ENCODE results near the gene FGGY. TPM values are rescaled to one million over a fixed set of nuclear protein-coding genes. Genes with fewer than 3 reads are reported as not detected.

Gene FGGY
- total and polyA plus RNA-seq, 2 donors (not counting 1 experiment from before 2014, with no cell fraction given) = 6.1 to 38.5 TPM

DNA sequence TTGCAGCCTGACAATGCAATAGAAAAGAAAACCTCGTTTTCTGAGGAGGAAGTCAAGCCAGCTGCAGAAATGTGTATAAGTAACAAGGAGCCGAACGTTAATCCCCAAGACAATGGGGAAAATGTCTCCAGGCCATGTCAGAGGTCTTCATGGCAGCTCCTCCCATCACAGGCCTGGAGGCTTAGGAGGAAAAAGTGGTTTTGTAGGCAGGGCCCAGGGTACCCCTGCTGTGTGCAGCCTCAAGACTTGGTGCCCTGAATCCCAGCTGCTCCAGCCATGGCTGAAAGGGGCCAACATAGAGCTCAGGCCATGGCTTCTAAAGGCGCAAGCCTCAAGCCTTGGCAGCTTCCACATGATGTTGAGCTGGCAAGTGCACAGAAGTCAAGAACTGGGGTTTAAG lies 439.9 kb downstream of the FGGY start:
- H3K36me3 ChIP-seq (replicated peaks in 1 of 2; ENCODE audit: control extremely low read depth in 1 of 2, control insufficient read depth in 1 of 2, extremely low read depth in 1 of 2, insufficient read depth in 2 of 2, low read length in 1 of 2) = no peaks in the 10 kb centered on the region
- H2AFZ ChIP-seq (ENCODE audit: insufficient read depth, low read depth, low read length, poor library complexity, severe bottlenecking) = no peak overlapping the region
- no peak overlapping the region for H3K27ac Mint-ChIP-seq
- H3K9me3 Mint-ChIP-seq (ENCODE audit: insufficient read depth) = peaks cover 6% of the 10 kb centered on the region
- ATAC-seq (ENCODE audit: low read depth) (no peak), DNase-seq (no peak)
- WGBS (ENCODE audit: insufficient coverage) = 97% methylated on average over 4 of the region's 4 CpGs
- H3K4me1 Mint-ChIP-seq = no peaks in the 10 kb centered on the region
- no peaks in the 10 kb centered on the region for H3K27me3 ChIP-seq (replicated peaks in 1 of 4; ENCODE audit: control extremely low read depth in 1 of 4, control insufficient read depth in 3 of 4, insufficient read depth in 4 of 4, low read length in 3 of 4)
- intact Hi-C loops (cut with micrococcal nuclease) = no loop called here
- no peak overlapping the region for H3K27ac ChIP-seq (ENCODE audit: low read length in 2 of 2)
- ChIA-PET CTCF (no interaction called here), POLR2A (no interaction called here)
- H3K4me1 ChIP-seq (ENCODE audit: control insufficient read depth in 2 of 2, insufficient read depth in 2 of 2, low read length in 2 of 2) = no peaks in the 10 kb centered on the region
- peaks cover 0 to 9% (median 2%) of the 10 kb centered on the region in 3 donors for H3K9me3 ChIP-seq (ENCODE audit: control extremely low read depth in 1 of 3, control insufficient read depth in 2 of 3, insufficient read depth in 1 of 3, low read length in 2 of 3)
- H3K79me2 ChIP-seq (ENCODE audit: control insufficient read depth, insufficient read depth, low read length) = no peaks in the 10 kb centered on the region
- H4K20me1 ChIP-seq (ENCODE audit: control insufficient read depth, insufficient read depth, low read length, poor library complexity, severe bottlenecking) = no peaks in the 10 kb centered on the region
- no peak overlapping the region for H3K9ac ChIP-seq (ENCODE audit: low read length)
- no peak overlapping the region for H3K4me3 ChIP-seq (ENCODE audit: control extremely low read depth in 1 of 5, extremely low read depth in 1 of 5, insufficient read depth in 1 of 5, low read depth in 2 of 5, low read length in 4 of 5)
- TF ChIP-seq EZH2 (IDR thresholded peaks at IDR 0.05; ENCODE audit: borderline replicate concordance, insufficient read depth, low read depth, low read length, poor library complexity, severe bottlenecking) = no peak
- TF ChIP-seq, protein P1, sequence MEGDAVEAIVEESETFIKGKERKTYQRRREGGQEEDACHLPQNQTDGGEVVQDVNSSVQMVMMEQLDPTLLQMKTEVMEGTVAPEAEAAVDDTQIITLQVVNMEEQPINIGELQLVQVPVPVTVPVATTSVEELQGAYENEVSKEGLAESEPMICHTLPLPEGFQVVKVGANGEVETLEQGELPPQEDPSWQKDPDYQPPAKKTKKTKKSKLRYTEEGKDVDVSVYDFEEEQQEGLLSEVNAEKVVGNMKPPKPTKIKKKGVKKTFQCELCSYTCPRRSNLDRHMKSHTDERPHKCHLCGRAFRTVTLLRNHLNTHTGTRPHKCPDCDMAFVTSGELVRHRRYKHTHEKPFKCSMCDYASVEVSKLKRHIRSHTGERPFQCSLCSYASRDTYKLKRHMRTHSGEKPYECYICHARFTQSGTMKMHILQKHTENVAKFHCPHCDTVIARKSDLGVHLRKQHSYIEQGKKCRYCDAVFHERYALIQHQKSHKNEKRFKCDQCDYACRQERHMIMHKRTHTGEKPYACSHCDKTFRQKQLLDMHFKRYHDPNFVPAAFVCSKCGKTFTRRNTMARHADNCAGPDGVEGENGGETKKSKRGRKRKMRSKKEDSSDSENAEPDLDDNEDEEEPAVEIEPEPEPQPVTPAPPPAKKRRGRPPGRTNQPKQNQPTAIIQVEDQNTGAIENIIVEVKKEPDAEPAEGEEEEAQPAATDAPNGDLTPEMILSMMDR (IDR thresholded peaks at IDR 0.05) = no peak
- no peak overlapping the region for H3K4me2 ChIP-seq (replicated peaks; ENCODE audit: low read depth, low read length, poor library complexity, severe bottlenecking)
- H3K27me3 Mint-ChIP-seq = no peaks in the 10 kb centered on the region
- H3K4me3 Mint-ChIP-seq = no peak overlapping the region

DNA sequence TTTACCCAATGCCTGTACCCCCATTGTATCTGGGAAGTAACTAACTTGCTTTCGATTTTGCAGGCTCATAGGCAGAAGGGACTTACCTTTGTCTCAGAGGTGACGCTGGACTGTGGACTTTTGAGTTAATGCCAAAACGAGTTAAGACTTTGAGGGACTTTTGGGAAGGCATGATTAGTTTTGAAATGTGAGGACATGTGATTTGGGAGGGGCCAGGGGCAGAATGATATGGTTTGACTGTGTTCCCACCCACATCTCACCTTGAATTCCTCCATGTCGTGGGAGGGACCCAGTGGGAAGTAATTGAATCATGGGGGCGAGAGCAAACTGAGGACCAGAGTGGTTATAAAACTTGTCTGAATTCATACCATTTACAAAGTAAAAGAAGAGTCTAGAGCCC lies 440.7 kb downstream of the FGGY start:
- POLR2A ChIA-PET = no interaction called here
- no peak overlapping the region for H3K27ac Mint-ChIP-seq
- TF ChIP-seq, protein P1 (IDR thresholded peaks at IDR 0.05) = no peak
- no peak for TF ChIP-seq EZH2 (IDR thresholded peaks at IDR 0.05; ENCODE audit: borderline replicate concordance, insufficient read depth, low read depth, low read length, poor library complexity, severe bottlenecking)
- H3K36me3 ChIP-seq (replicated peaks in 1 of 2; ENCODE audit: control extremely low read depth in 1 of 2, control insufficient read depth in 1 of 2, extremely low read depth in 1 of 2, insufficient read depth in 2 of 2, low read length in 1 of 2) = no peaks in the 10 kb centered on the region
- peaks cover 0 to 9% (median 2%) of the 10 kb centered on the region in 3 donors for H3K9me3 ChIP-seq (ENCODE audit: control extremely low read depth in 1 of 3, control insufficient read depth in 2 of 3, insufficient read depth in 1 of 3, low read length in 2 of 3)
- no peaks in the 10 kb centered on the region for H3K27me3 ChIP-seq (replicated peaks in 1 of 4; ENCODE audit: control extremely low read depth in 1 of 4, control insufficient read depth in 3 of 4, insufficient read depth in 4 of 4, low read length in 3 of 4)
- WGBS (ENCODE audit: insufficient coverage) = 91% methylated on average over 2 of the region's 5 CpGs
- H3K27ac ChIP-seq (ENCODE audit: low read length in 2 of 2) = no peak overlapping the region
- H2AFZ ChIP-seq (ENCODE audit: insufficient read depth, low read depth, low read length, poor library complexity, severe bottlenecking) = no peak overlapping the region
- intact Hi-C loops (cut with micrococcal nuclease) = no loop called here
- H3K79me2 ChIP-seq (ENCODE audit: control insufficient read depth, insufficient read depth, low read length) = no peaks in the 10 kb centered on the region
- no peaks in the 10 kb centered on the region for H3K4me1 ChIP-seq (ENCODE audit: control insufficient read depth in 2 of 2, insufficient read depth in 2 of 2, low read length in 2 of 2)
- H3K9me3 Mint-ChIP-seq (ENCODE audit: insufficient read depth) = peaks cover 6% of the 10 kb centered on the region
- no peaks in the 10 kb centered on the region for H3K27me3 Mint-ChIP-seq
- no peak overlapping the region for H3K4me2 ChIP-seq (replicated peaks; ENCODE audit: low read depth, low read length, poor library complexity, severe bottlenecking)
- CTCF ChIA-PET = interaction anchor here (2.6 kb wide), 1 partner anchor 22 kb away, joined by 8 read pairs; no protein-coding TSS in a partner anchor
- H3K4me1 Mint-ChIP-seq = no peaks in the 10 kb centered on the region
- H3K4me3 ChIP-seq (ENCODE audit: control extremely low read depth in 1 of 5, extremely low read depth in 1 of 5, insufficient read depth in 1 of 5, low read depth in 2 of 5, low read length in 4 of 5) = no peak overlapping the region
- no peak for ATAC-seq (ENCODE audit: low read depth)
- DNase-seq = no peak
- H3K9ac ChIP-seq (ENCODE audit: low read length) = no peak overlapping the region
- H4K20me1 ChIP-seq (ENCODE audit: control insufficient read depth, insufficient read depth, low read length, poor library complexity, severe bottlenecking) = no peaks in the 10 kb centered on the region
- H3K4me3 Mint-ChIP-seq = no peak overlapping the region
